Duodenal mucosa (tissue), 2 donors: Measurements from ENCODE around the gene XIRP2.

Experiments
- H3K27ac ChIP-seq: one replicate; pipeline ENCODE4 v1.7.0; 2013; ENCODE audit warnings: low read depth, low read length
- H3K27me3 ChIP-seq, 2 donors: one replicate each; pipeline ENCODE4 v1.7.0; 2013; ENCODE audit warnings: low read length in 2 of 2, control low read depth in 1 of 2; ENCODE audit not compliant: insufficient read depth in 2 of 2, control insufficient read depth in 1 of 2
- H3K36me3 ChIP-seq, 2 donors: one replicate each; pipeline ENCODE4 v1.7.0; 2013; ENCODE audit warnings: low read length in 2 of 2, control low read depth in 1 of 2; ENCODE audit not compliant: insufficient read depth in 2 of 2, control insufficient read depth in 1 of 2
- H3K4me1 ChIP-seq, 2 donors: one replicate each; pipeline ENCODE4 v1.7.0; 2013; ENCODE audit warnings: low read length in 2 of 2, control low read depth in 1 of 2; ENCODE audit not compliant: insufficient read depth in 2 of 2, control insufficient read depth in 1 of 2
- H3K4me3 ChIP-seq, 2 donors: one replicate each; pipeline ENCODE4 v1.7.0; 2013; ENCODE audit warnings: low read length in 2 of 2, low read depth in 1 of 2
- H3K9ac ChIP-seq, 2 donors: one replicate each; pipeline ENCODE4 v1.7.0; 2013; ENCODE audit warnings: low read length in 2 of 2, low read depth in 1 of 2
- H3K9me3 ChIP-seq, 2 donors: one replicate each; pipeline ENCODE4 v1.7.0; 2013; ENCODE audit warnings: low read length in 2 of 2, control low read depth in 1 of 2; ENCODE audit not compliant: control insufficient read depth in 1 of 2

XIRP2 gene

DNA sequence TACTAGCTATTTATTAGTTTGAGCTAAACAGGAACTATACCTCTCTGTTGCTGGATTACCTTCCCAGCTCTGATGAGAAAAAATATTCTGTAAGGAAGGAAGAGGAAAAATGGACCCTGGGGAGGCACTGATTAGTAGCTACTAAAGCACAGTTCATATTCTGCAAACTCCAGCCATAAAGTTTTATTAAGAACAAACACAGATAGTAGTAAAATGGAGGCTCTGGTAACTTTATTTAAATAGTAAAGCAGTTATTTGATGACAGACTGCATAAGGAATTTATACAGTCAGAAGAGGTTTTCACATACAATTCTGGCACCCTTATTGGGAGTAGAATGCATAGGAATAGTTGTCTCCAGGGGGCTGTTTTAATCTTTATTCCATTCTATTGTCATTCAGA lies 84.1 kb downstream of the XIRP2 start:
- H3K27me3 ChIP-seq: no peaks in the 10 kb centered on the region
- H3K36me3 ChIP-seq: no peaks in the 10 kb centered on the region
- no peak overlapping the region for H3K9ac ChIP-seq
- no peak overlapping the region for H3K27ac ChIP-seq
- no peaks in the 10 kb centered on the region for H3K4me1 ChIP-seq
- no peaks in the 10 kb centered on the region for H3K9me3 ChIP-seq
- no peak overlapping the region for H3K4me3 ChIP-seq

DNA sequence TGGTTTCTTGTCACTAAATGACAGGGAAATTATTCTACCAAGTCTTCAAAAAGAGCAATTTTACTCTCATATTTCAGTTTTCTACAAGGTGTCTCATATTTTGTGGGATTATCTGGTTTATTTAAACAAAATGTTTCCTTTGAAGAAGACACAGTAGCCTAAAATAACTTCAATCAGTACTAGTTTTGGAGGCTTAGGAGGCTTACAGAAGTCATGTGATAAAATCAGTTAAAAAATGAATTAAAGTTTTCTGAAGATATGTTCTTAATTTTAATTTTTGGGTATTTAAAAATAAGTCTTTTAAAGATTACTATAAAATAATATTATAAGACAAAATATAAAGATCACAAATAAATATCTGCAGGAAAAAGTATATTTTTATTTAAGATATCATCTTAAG lies 95.9 kb downstream of the XIRP2 start:
- Histone ChIP-seq H3K27ac (no peak overlapping the region), H3K4me1 (no peaks in the 10 kb centered on the region), H3K9me3 (peaks cover 7 to 8% of the 10 kb centered on the region in 2 donors), H3K36me3 (no peaks in the 10 kb centered on the region), H3K27me3 (no peaks in the 10 kb centered on the region), H3K4me3 (no peak overlapping the region), H3K9ac (no peak overlapping the region)

DNA sequence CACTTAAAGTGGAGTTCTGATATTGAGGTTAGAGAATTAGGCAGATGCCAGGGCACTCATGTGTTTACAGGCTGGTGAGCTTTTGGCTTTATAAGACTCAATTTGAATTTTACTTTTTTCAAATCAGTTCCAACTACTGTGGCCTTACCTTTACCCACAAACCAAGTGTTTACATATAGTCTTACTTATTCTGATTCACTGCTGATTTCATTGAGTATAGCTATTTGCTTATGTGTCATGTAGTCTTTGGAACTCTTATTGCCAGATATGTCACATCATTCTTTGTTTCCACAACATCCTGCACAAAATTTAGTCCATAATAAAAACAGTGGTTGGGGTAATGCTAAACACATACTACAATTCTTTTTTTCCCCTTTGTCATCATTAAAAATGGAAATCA lies 96.5 kb downstream of the XIRP2 start:
- H3K4me3 ChIP-seq: no peak overlapping the region
- H3K27ac ChIP-seq: no peak overlapping the region
- H3K36me3 ChIP-seq: no peaks in the 10 kb centered on the region
- no peaks in the 10 kb centered on the region for H3K27me3 ChIP-seq
- no peaks in the 10 kb centered on the region for H3K4me1 ChIP-seq
- H3K9ac ChIP-seq: no peak overlapping the region
- H3K9me3 ChIP-seq: peaks cover 4 to 7% of the 10 kb centered on the region in 2 donors

DNA sequence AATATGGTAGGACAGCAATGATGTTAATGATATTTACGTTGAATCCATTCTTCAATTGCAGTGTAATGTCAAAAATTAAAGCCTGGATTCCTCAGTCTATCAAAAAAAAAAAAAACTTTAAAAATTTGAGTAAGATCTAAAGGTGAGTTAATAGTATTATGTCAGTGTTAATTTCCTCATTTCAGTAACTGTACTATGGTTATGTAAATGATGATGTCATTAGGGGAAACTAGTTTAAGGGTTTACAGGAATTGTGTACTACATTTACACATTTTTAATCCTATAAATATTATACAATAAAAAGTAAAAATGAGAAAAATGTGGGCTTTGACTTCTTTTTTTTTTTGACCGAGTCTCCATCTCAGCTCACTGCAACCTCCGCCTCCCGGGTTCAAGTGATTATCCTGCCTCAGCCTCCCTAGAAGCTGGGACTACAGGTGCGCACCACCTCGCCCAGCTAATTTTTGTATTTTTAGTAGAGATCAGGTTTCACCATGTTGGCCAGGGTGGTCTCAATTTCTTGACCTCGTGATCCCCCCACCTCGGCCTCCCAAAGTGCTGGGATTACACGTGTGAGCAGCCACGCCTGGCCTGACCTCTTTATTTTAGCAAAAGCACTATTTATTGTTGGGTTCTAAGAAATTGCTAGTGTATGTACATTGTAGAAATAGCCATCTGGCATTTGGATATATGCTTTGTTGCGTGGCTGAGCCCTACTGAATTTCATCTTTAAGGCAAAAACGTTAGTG lies 106.5 kb downstream of the XIRP2 start:
- Histone ChIP-seq H3K4me1 (no peaks in the 10 kb centered on the region), H3K9me3 (peaks cover 0 to 2% of the 10 kb centered on the region in 2 donors), H3K27ac (no peak overlapping the region), H3K36me3 (no peaks in the 10 kb centered on the region), H3K27me3 (no peaks in the 10 kb centered on the region), H3K9ac (no peak overlapping the region), H3K4me3 (no peak overlapping the region)

DNA sequence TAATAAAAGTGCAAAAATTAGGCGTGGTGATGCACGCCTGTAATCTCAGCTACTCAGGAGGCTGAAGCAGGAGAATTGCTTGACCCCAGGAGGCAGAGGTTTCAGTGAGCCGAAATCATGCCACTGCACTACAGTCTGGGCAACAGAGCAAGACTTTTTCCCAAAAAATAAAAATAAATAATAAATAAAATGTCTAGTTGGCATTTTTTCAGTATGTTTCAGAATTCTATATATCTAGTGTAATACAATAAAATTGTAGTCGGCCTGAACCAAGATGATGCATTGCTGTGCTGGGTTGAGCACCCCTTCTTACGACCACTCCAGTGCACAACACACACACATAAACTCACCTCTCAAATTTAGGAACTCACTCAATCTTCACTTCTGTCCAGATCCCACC lies 108.2 kb downstream of the XIRP2 start:
- no peaks in the 10 kb centered on the region for H3K4me1 ChIP-seq
- H3K4me3 ChIP-seq: no peak overlapping the region
- no peak overlapping the region for H3K27ac ChIP-seq
- no peaks in the 10 kb centered on the region for H3K27me3 ChIP-seq
- no peaks in the 10 kb centered on the region for H3K36me3 ChIP-seq
- H3K9ac ChIP-seq: no peak overlapping the region
- peaks cover 0 to 2% of the 10 kb centered on the region in 2 donors for H3K9me3 ChIP-seq

DNA sequence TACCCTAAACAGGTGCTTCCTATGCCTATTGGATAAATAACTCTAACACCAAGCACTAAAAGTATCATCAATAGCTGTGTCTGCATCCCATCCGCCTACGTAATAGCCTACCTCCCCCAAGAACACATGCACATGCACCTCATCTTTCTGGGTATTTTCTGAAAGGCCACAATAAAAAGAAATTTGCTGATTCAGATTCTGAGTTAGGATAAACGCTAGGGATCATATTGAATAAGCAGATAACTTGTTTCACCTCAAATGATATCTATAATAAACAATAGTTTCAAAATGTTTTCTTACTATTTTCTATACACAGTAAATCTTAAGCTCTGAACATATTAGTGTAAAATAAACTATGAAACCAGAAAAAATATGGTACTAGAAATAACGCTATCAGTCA lies 112.9 kb downstream of the XIRP2 start:
- Histone ChIP-seq H3K9ac (no peak overlapping the region), H3K36me3 (no peaks in the 10 kb centered on the region), H3K4me1 (no peaks in the 10 kb centered on the region), H3K27me3 (no peaks in the 10 kb centered on the region), H3K4me3 (no peak overlapping the region), H3K9me3 (no peaks in the 10 kb centered on the region), H3K27ac (no peak overlapping the region)

DNA sequence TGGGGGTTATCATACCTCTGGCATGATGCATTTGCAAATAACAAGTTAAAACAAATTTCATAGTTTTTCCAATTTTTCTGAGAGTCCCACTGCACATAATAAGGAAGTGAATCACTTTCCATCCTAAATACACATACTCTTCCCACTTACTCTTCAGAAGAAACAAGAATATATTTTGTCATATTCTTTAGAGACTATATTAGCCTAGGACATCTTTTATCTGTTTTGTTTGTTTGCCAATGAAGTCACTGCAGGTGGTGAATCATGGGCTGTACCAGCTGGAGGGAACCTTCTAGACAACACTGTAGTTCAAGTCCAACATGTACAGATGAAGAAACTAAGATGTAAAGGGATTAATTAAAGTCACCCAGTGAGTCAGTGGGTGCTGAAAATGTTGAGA lies 116.8 kb downstream of the XIRP2 start:
- Histone ChIP-seq H3K9ac (no peak overlapping the region), H3K4me3 (no peak overlapping the region), H3K4me1 (no peaks in the 10 kb centered on the region), H3K27ac (no peak overlapping the region), H3K27me3 (no peaks in the 10 kb centered on the region), H3K9me3 (no peaks in the 10 kb centered on the region), H3K36me3 (no peaks in the 10 kb centered on the region)

DNA sequence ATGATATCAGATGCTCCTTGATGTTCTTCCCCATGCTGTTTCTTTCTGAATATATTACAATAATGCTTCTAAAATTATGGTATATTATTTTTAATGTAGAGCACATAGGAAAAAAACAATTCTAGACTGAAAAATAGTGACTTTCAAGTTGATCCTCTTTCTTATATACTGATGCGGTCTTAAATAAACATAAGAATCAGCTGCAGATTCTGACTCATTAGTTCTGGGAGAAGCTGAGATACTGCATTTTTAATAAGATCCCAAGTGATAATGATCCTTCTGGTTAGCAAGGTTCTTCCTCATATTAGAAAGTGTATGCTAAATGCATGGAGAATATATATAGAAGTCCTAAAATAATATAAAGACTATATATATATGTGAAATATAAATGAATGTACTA lies 124.9 kb downstream of the XIRP2 start:
- Histone ChIP-seq H3K27ac (no peak overlapping the region), H3K4me3 (no peak overlapping the region), H3K9ac (no peak overlapping the region), H3K36me3 (no peaks in the 10 kb centered on the region), H3K4me1 (no peaks in the 10 kb centered on the region), H3K27me3 (no peaks in the 10 kb centered on the region), H3K9me3 (peaks cover 0 to 3% of the 10 kb centered on the region in 2 donors)

DNA sequence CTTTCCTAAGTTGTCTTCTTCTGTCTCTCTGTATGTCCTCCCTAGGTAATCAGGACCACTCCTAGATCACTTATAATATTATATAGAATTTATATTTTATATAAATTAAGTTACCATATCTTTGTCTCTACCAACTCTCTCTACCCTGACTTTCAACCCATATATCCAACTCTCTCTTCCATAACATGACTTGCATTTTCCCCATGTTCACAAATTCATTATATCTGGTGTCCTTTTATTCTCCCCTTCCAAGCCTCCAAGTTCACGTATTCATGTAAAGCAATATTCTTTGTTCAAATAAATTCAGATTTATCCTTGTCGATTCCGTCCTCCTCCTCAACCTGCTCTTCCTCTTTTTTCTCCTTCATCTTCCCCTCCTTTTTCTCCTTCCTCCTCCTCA lies 127.5 kb downstream of the XIRP2 start:
- Histone ChIP-seq H3K4me1 (no peaks in the 10 kb centered on the region), H3K9me3 (peaks cover 0 to 3% of the 10 kb centered on the region in 2 donors), H3K4me3 (no peak overlapping the region), H3K27me3 (no peaks in the 10 kb centered on the region), H3K36me3 (no peaks in the 10 kb centered on the region), H3K27ac (no peak overlapping the region), H3K9ac (no peak overlapping the region)

DNA sequence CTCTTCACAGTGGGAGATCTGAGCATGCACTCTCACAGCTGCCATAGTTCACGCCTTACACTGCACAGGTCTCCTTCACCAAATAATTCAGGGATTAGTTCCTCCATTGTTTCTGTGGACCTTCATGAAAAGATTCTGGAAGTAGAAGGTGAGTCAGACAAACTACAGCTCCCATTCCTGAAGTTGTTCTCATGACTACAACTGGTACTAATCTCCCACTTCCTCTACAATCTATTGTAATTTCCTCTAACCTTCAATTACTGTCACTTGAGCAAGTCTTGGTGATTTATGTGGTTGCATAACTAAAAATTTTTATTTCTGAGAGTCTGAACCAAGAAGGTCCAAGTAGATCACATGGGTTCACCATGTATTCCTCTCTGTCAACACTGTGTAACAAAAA lies 128.7 kb downstream of the XIRP2 start:
- Histone ChIP-seq H3K4me1 (no peaks in the 10 kb centered on the region), H3K27me3 (no peaks in the 10 kb centered on the region), H3K9me3 (peaks cover 0 to 3% of the 10 kb centered on the region in 2 donors), H3K4me3 (no peak overlapping the region), H3K27ac (no peak overlapping the region), H3K9ac (no peak overlapping the region), H3K36me3 (no peaks in the 10 kb centered on the region)
